HepG2 (cell line): ENCODE results near the gene TSTD1. TPM values are rescaled to one million over a fixed set of nuclear protein-coding genes. Genes with fewer than 3 reads are reported as not detected.

ENCODE experiments used
- AGO1 ChIP-seq: fragments of 200-400 bp; formaldehyde crosslinking; IDR thresholded peaks from 2 replicates; pipeline ENCODE4 v1.6.1; 2017; ENCODE audit warnings: mild to moderate bottlenecking, low read depth, low read length, moderate library complexity; ENCODE audit not compliant: poor library complexity, severe bottlenecking
- DR1 ChIP-seq: sonication (generic); formaldehyde crosslinking; IDR thresholded peaks from 2 replicates; pipeline ENCODE4 v1.8.0; 2021; ENCODE audit warnings: mild to moderate bottlenecking, missing genetic modification reagents, inconsistent platforms
- GATAD2A ChIP-seq: IDR thresholded peaks from 2 replicates; pipeline ENCODE4 v1.6.1; 2016
- KDM3A ChIP-seq: IDR thresholded peaks from 2 replicates; pipeline ENCODE4 v1.6.1; 2018; ENCODE audit warnings: low read depth, missing compliant biosample characterization
- MXD3 ChIP-seq: IDR thresholded peaks from 2 replicates; pipeline ENCODE4 v1.6.1; 2016; ENCODE audit warnings: mild to moderate bottlenecking, missing biosample characterization, missing genetic modification reagents
- NFIC ChIP-seq: IDR thresholded peaks from 2 replicates; pipeline ENCODE4 v1.6.1; 2012; ENCODE audit warnings: mild to moderate bottlenecking, low read length, inconsistent platforms
- PLSCR1 ChIP-seq: sonication (generic); formaldehyde crosslinking; IDR thresholded peaks from 2 replicates; pipeline ENCODE4 v1.5.0; 2020; ENCODE audit warnings: missing genetic modification reagents, mild to moderate bottlenecking, borderline replicate concordance
- PRMT3 ChIP-seq: sonication (generic); formaldehyde crosslinking; IDR thresholded peaks from 2 replicates; pipeline ENCODE4 v1.8.1; 2022; ENCODE audit warnings: low read depth, mild to moderate bottlenecking, moderate library complexity, missing genetic modification reagents, borderline replicate concordance
- REXO4 ChIP-seq: sonication (generic); formaldehyde crosslinking; IDR thresholded peaks from 2 replicates; pipeline ENCODE4 v1.8.0; 2022; ENCODE audit warnings: missing genetic modification reagents, mild to moderate bottlenecking, borderline replicate concordance
- SMAD1 ChIP-seq: sonication (generic); formaldehyde crosslinking; IDR thresholded peaks from 2 replicates; pipeline ENCODE4 v1.4.0; 2020; ENCODE audit warnings: missing genetic modification reagents, low read depth, mild to moderate bottlenecking, borderline replicate concordance
- TFAP4 ChIP-seq: sonication (generic); IDR thresholded peaks from 2 replicates; pipeline ENCODE4 v1.6.1; 2016; ENCODE audit warnings: low read depth, borderline replicate concordance
- ZMYM3 ChIP-seq: sonication (generic); formaldehyde crosslinking; IDR thresholded peaks from 2 replicates; pipeline ENCODE4 v1.5.1; 2020; ENCODE audit warnings: mild to moderate bottlenecking, missing genetic modification reagents
- ZNF276 ChIP-seq: sonication (generic); formaldehyde crosslinking; IDR thresholded peaks from 2 replicates; pipeline ENCODE4 v1.4.0; 2020; ENCODE audit warnings: mild to moderate bottlenecking, low read depth, missing genetic modification reagents
- ZNF3 ChIP-seq: IDR thresholded peaks from 2 replicates; pipeline ENCODE4 v1.7.0; 2017; ENCODE audit warnings: inconsistent platforms
- ZNF430 ChIP-seq: sonication (generic); formaldehyde crosslinking; IDR thresholded peaks from 2 replicates; pipeline ENCODE4 v1.9.0; 2021; ENCODE audit warnings: mild to moderate bottlenecking, missing genetic modification reagents
- ZNF432 ChIP-seq: sonication (generic); formaldehyde crosslinking; IDR thresholded peaks from 2 replicates; pipeline ENCODE4 v1.5.0; 2020; ENCODE audit warnings: missing genetic modification reagents, mild to moderate bottlenecking, borderline replicate concordance
- ZNF446 ChIP-seq: sonication (generic); formaldehyde crosslinking; IDR thresholded peaks from 2 replicates; pipeline ENCODE4 v1.5.0; 2020; ENCODE audit warnings: mild to moderate bottlenecking, missing genetic modification reagents
- ZNF615 ChIP-seq: sonication (generic); formaldehyde crosslinking; IDR thresholded peaks from 2 replicates; pipeline ENCODE4 v1.5.0; 2020; ENCODE audit warnings: mild to moderate bottlenecking, missing genetic modification reagents, borderline replicate concordance
- ZNF740 ChIP-seq: sonication (generic); formaldehyde crosslinking; IDR thresholded peaks from 2 replicates; pipeline ENCODE4 v1.4.0; 2020; ENCODE audit warnings: missing genetic modification reagents
- ZNF770 ChIP-seq: sonication (generic); formaldehyde crosslinking; IDR thresholded peaks from 2 replicates; pipeline ENCODE4 v1.5.0; 2020; ENCODE audit warnings: mild to moderate bottlenecking, missing genetic modification reagents
- ZNF781 ChIP-seq: sonication (generic); formaldehyde crosslinking; IDR thresholded peaks from 2 replicates; pipeline ENCODE4 v1.5.1; 2020; ENCODE audit warnings: borderline replicate concordance, mild to moderate bottlenecking, missing genetic modification reagents; ENCODE audit errors: not compliant biosample characterization
- ZNF816 ChIP-seq: sonication (generic); formaldehyde crosslinking; IDR thresholded peaks from 2 replicates; pipeline ENCODE4 v1.8.0; 2022; ENCODE audit warnings: missing genetic modification reagents, mild to moderate bottlenecking, borderline replicate concordance
- polyA plus RNA-seq, 8 experiments: library from polyadenylated mRNA; depleted of rRNA in 3 of 8; stranded (reverse) in 7 of 8; unstranded in 1 of 8; fragments of >200 nt; fragmentation: Illumina TruSeq in 4 of 8; extraction: Trizol in 4 of 8; gene quantifications; 2 replicates each; pipeline versions ENCODE4 v1.2.1 to v1.2.3, GENCODE V29; 2011 to 2016; ENCODE audit warnings: low read depth in 4 of 8, missing spikeins in 1 of 8, mixed read lengths in 1 of 8; ENCODE audit not compliant: insufficient read depth in 1 of 8
- total RNA-seq, 5 experiments: library from RNA; depleted of rRNA; stranded (reverse); fragments of >200 nt; fragmentation: Illumina TruSeq; extraction: Trizol; gene quantifications; 2 replicates each; pipeline ENCODE4 v1.2.3, GENCODE V29; 2016; ENCODE audit warnings: low read depth in 1 of 5

Gene TSTD1
- total and polyA plus RNA-seq, 2 of the 13 experiments (the other 11 are each of a cell fraction or from before 2014, with no cell fraction given): 0.15 to 0.31 TPM

GRCh38 chr1:161072751-161073449 lies 34.1 kb upstream of the TSTD1 start (continued):
- TF ChIP-seq ZNF276 (CRISPR knock-in tag) (no peak; the same call in 1 of the 2 replicates), PRMT3 (CRISPR knock-in tag) (no peak), MXD3 (CRISPR knock-in tag) (0 out of 2 replicates have a peak, but pooled peaks have one; percentile 9), ZNF816 (CRISPR knock-in tag) (no peak), ZMYM3 (peak; percentile 14; the same call in 1 of the 2 replicates), ZNF615 (no peak), ZNF430 (CRISPR knock-in tag) (no peak), NFIC (no peak), ZNF432 (0 out of 2 replicates have a peak, but pooled peaks have one; percentile 37), PLSCR1 (CRISPR knock-in tag) (0 out of 2 replicates have a peak, but pooled peaks have one; percentile 60), ZNF740 (CRISPR knock-in tag) (no peak), TFAP4 (peak; percentile 18; the same call in 1 of the 2 replicates), DR1 (no peak), AGO1 (no peak), REXO4 (CRISPR knock-in tag) (no peak), KDM3A (CRISPR knock-in tag) (no peak), ZNF770 (CRISPR knock-in tag) (peak; percentile 87), GATAD2A (CRISPR knock-in tag) (peak; percentile 54), SMAD1 (CRISPR knock-in tag) (no peak), ZNF781 (CRISPR knock-in tag) (no peak), ZNF446 (CRISPR knock-in tag) (no peak), ZNF3 (no peak)
